ENCODE results near the gene USP40.

The USP40 gene

GRCh38 chr2:233468741-233469110, 97.9 kb downstream of the USP40 start:
- Histone ChIP-seq H3K27me3 (ENCODE audit: low read depth, low read length) (no peaks in the 10 kb centered on the region), H3K4me1 (ENCODE audit: low read length) (no peaks in the 10 kb centered on the region), H3K79me2 (ENCODE audit: low read length) (no peaks in the 10 kb centered on the region), H3K4me2 (ENCODE audit: low read length) (no peak overlapping the region), H3K27ac (ENCODE audit: low read length) (no peak overlapping the region), H3K9ac (ENCODE audit: low read length) (no peak overlapping the region), H3K9me3 (ENCODE audit: insufficient read depth, low read length) (no peaks in the 10 kb centered on the region), H3K36me3 (replicated peaks; ENCODE audit: low read depth, low read length) (peaks cover 2% of the 10 kb centered on the region), H4K20me1 (ENCODE audit: insufficient read depth, low read length) (no peaks in the 10 kb centered on the region), H3K4me3 (ENCODE audit: low read length) (no peak overlapping the region), H2AFZ (ENCODE audit: low read depth, low read length) (no peak overlapping the region)
- TF ChIP-seq, protein P1, sequence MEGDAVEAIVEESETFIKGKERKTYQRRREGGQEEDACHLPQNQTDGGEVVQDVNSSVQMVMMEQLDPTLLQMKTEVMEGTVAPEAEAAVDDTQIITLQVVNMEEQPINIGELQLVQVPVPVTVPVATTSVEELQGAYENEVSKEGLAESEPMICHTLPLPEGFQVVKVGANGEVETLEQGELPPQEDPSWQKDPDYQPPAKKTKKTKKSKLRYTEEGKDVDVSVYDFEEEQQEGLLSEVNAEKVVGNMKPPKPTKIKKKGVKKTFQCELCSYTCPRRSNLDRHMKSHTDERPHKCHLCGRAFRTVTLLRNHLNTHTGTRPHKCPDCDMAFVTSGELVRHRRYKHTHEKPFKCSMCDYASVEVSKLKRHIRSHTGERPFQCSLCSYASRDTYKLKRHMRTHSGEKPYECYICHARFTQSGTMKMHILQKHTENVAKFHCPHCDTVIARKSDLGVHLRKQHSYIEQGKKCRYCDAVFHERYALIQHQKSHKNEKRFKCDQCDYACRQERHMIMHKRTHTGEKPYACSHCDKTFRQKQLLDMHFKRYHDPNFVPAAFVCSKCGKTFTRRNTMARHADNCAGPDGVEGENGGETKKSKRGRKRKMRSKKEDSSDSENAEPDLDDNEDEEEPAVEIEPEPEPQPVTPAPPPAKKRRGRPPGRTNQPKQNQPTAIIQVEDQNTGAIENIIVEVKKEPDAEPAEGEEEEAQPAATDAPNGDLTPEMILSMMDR (IDR thresholded peaks at IDR 0.05; ENCODE audit: low read depth, low read length): no peak
- no peak for TF ChIP-seq EZH2phosphoT487 (IDR thresholded peaks at IDR 0.05; ENCODE audit: low read depth)

DNA sequence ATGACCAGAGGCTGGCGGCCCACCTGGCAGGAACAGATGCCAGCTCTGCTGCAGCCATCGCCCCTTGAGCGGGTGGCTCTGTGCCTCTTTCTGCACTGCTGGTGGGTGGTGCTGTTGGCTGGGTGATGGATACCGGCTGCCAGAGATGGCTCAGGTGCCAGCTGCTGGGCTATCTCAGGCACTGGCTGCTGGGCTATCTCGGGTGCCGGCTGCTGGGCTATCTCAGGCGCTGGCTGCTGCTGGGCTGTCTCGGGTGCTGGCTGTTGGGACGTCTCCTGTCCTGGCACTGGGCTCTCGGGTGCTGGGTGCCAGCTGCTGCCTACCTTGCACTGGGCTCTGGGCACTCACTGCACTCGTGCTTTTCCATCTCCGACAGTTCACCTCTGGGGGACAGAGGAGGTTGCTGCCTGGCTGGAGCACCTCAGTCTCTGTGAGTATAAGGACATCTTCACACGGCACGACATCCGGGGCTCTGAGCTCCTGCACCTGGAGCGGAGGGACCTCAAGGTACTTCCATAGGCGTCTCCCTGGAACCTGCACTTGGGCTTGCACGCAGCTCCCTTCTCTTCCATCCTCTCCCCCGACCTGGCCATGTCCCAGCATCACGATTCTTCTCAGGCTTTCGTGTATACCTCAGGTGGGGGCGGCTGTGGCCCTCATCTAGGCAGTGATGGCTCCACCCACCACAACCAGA, 98.4 kb downstream of the USP40 start:
- H4K20me1 ChIP-seq (ENCODE audit: insufficient read depth, low read length): no peaks in the 10 kb centered on the region
- no peak overlapping the region for H2AFZ ChIP-seq (ENCODE audit: low read depth, low read length)
- no peak overlapping the region for H3K27ac ChIP-seq (ENCODE audit: low read length)
- peaks cover 2% of the 10 kb centered on the region for H3K36me3 ChIP-seq (replicated peaks; ENCODE audit: low read depth, low read length)
- no peaks in the 10 kb centered on the region for H3K27me3 ChIP-seq (ENCODE audit: low read depth, low read length)
- H3K9ac ChIP-seq (ENCODE audit: low read length): no peak overlapping the region
- H3K79me2 ChIP-seq (ENCODE audit: low read length): no peaks in the 10 kb centered on the region
- H3K4me3 ChIP-seq (ENCODE audit: low read length): no peak overlapping the region
- H3K4me1 ChIP-seq (ENCODE audit: low read length): no peaks in the 10 kb centered on the region
- H3K4me2 ChIP-seq (ENCODE audit: low read length): no peak overlapping the region
- TF ChIP-seq EZH2phosphoT487 (IDR thresholded peaks at IDR 0.05; ENCODE audit: low read depth): no peak
- TF ChIP-seq, protein P1 (IDR thresholded peaks at IDR 0.05; ENCODE audit: low read depth, low read length): no peak
- H3K9me3 ChIP-seq (ENCODE audit: insufficient read depth, low read length): no peaks in the 10 kb centered on the region

- no peaks in the 10 kb centered on the region for H4K20me1 ChIP-seq (ENCODE audit: insufficient read depth, low read length)
- no peak overlapping the region for H2AFZ ChIP-seq (ENCODE audit: low read depth, low read length)
- no peaks in the 10 kb centered on the region for H3K27me3 ChIP-seq (ENCODE audit: low read depth, low read length)
- no peak for TF ChIP-seq EZH2phosphoT487 (IDR thresholded peaks at IDR 0.05; ENCODE audit: low read depth)
- TF ChIP-seq, protein P1 (IDR thresholded peaks at IDR 0.05; ENCODE audit: low read depth, low read length): no peak
- no peak overlapping the region for H3K4me3 ChIP-seq (ENCODE audit: low read length)
- no peak overlapping the region for H3K9ac ChIP-seq (ENCODE audit: low read length)
- H3K36me3 ChIP-seq (replicated peaks; ENCODE audit: low read depth, low read length): no peaks in the 10 kb centered on the region
- H3K79me2 ChIP-seq (ENCODE audit: low read length): no peaks in the 10 kb centered on the region
- no peak overlapping the region for H3K4me2 ChIP-seq (ENCODE audit: low read length)
- H3K4me1 ChIP-seq (ENCODE audit: low read length): no peaks in the 10 kb centered on the region
- no peak overlapping the region for H3K27ac ChIP-seq (ENCODE audit: low read length)
- H3K9me3 ChIP-seq (ENCODE audit: insufficient read depth, low read length): no peaks in the 10 kb centered on the region
These were observed 99.5 kb downstream of the USP40 start for GRCh38 chr2:233466991-233467603.

GRCh38 chr2:233464531-233465240, 101.9 kb downstream of the USP40 start:
- Histone ChIP-seq H3K79me2 (ENCODE audit: low read length) (no peaks in the 10 kb centered on the region), H2AFZ (ENCODE audit: low read depth, low read length) (no peak overlapping the region), H3K4me3 (ENCODE audit: low read length) (no peak overlapping the region), H3K9me3 (ENCODE audit: insufficient read depth, low read length) (no peaks in the 10 kb centered on the region), H4K20me1 (ENCODE audit: insufficient read depth, low read length) (no peaks in the 10 kb centered on the region), H3K4me2 (ENCODE audit: low read length) (no peak overlapping the region), H3K36me3 (replicated peaks; ENCODE audit: low read depth, low read length) (no peaks in the 10 kb centered on the region), H3K9ac (ENCODE audit: low read length) (no peak overlapping the region), H3K27ac (ENCODE audit: low read length) (no peak overlapping the region), H3K27me3 (ENCODE audit: low read depth, low read length) (no peaks in the 10 kb centered on the region), H3K4me1 (ENCODE audit: low read length) (no peaks in the 10 kb centered on the region)
- TF ChIP-seq, protein P1 (IDR thresholded peaks at IDR 0.05; ENCODE audit: low read depth, low read length): no peak

All from OCI-LY3 (cell line).